Keratinocyte (primary cell): ENCODE results near the gene PERCC1.
"Not testable (repeated sequence)": the region's sequence is repeated elsewhere in the genome, so short reads cannot be mapped to it uniquely, and the experiment has no call there.

Experiments
- CTCF ChIP-seq, 3 experiments: IDR thresholded peaks in 1 of 3; conservative IDR thresholded peaks in 1 of 3; optimal IDR thresholded peaks in 1 of 3; 2 replicates in 2 of 3; 3 replicates in 1 of 3; pipeline versions ENCODE3 to v1.5.1; 2011; ENCODE audit warnings: low read length in 3 of 3, mild to moderate bottlenecking in 3 of 3, moderate library complexity in 2 of 3, control low read depth in 1 of 3, inconsistent platforms in 1 of 3; ENCODE audit not compliant: insufficient read depth in 2 of 3; ENCODE audit errors: extremely low read depth in 1 of 3
- EZH2 ChIP-seq: IDR thresholded peaks from one replicate; pipeline ENCODE4 v1.6.1; 2012; ENCODE audit warnings: inconsistent platforms, mild to moderate bottlenecking, low read length, moderate library complexity

GRCh38 chr16:1478937-1479336 lies 48.1 kb downstream of the PERCC1 start:
- not testable (repeated sequence) for TF ChIP-seq EZH2; CTCF (optimal IDR thresholded peaks at IDR 0.05 in 1 of 3, IDR thresholded peaks at IDR 0.05 in 1 of 3, conservative IDR thresholded peaks at IDR 0.05 in 1 of 3; ENCODE audit: extremely low read depth in 1 of 3, insufficient read depth in 2 of 3, low read length in 3 of 3)
